GM20431 (cell line): ENCODE results near the gene PLXNA4.

ENCODE experiments used
- in situ Hi-C: fragments of 300-500 bp; cut with MseI, MboI; formaldehyde crosslinking; loops from one replicate; pipeline ENCODE4 v1.15.0; 2020; ENCODE audit warnings: low sequenced_read_pairs; ENCODE audit not compliant: unreplicated experiment

Gene PLXNA4

GRCh38 chr7:132205509-132205908 lies 370.8 kb downstream of the PLXNA4 start:
- in situ Hi-C loops = loop anchor here (25.0 kb wide), 1 partner anchor 93 kb away; no protein-coding TSS in a partner anchor

DNA sequence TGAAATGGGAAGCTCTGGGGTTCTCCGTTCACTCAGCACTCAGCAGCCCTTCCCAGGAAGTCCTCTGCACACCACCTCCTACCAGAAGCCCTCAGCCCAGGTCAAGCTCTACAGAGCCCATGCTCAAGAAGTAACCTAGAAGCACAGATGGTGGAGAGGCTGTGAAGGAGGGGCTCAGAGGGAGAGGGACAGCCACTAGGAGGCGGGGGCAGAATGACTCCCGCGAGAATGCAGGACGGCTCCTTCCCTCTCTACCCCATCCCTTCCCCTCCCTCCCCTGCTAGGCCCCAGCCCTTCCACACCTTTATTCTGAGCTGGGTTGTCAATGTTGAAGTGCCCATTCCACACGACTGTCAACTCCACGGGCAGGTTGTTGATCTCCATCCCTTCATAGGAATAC lies 373.2 kb downstream of the PLXNA4 start:
- in situ Hi-C loops = loop anchor here (25.0 kb wide), 1 partner anchor 91 kb away; no protein-coding TSS in a partner anchor

DNA sequence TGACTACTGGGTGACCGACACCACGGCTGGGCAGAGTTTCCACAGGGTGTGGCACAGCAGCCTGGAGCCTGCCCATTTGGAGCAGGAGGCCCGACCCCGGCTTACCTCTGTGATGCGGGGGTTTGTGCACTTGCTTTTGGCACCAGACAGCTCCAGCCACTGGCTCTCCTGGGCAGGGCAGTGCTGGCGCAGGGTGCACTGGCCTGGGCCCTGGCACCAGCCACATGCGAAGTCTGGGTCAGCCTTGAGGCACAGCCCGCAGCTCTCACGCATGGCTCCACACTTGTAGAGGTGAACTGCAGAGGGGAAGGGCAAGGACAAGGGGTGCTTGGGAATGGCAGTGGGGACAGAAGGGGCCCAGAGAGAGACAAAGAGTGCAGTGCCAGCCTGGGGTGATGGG lies 373.7 kb downstream of the PLXNA4 start:
- in situ Hi-C loops = loop anchor here (25.0 kb wide), 1 partner anchor 90 kb away; no protein-coding TSS in a partner anchor

GRCh38 chr7:132200141-132200540 lies 376.1 kb downstream of the PLXNA4 start:
- in situ Hi-C loops = loop anchor here (25.0 kb wide), 1 partner anchor 88 kb away; no protein-coding TSS in a partner anchor

DNA sequence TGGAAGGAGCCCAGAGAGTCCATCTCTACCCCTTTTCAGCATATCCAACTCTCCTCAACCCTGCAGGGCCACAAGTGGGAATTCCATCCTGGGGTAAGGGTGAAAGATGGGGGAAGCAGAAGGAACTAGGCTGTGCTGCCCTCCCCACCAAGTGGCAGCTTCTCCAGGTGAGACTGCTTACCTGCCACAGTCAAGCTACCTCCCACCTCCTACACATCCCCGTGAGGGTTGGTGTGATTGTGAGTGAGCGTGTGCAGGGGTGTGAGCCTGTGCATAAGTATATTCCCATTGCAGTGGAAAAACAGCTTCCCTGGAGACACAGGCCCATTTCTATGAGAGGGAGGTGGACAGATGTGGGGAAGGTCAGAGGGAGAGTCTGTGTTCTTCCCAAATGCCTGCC lies 376.6 kb downstream of the PLXNA4 start:
- in situ Hi-C loops = loop anchor here (25.0 kb wide), 1 partner anchor 87 kb away; no protein-coding TSS in a partner anchor

DNA sequence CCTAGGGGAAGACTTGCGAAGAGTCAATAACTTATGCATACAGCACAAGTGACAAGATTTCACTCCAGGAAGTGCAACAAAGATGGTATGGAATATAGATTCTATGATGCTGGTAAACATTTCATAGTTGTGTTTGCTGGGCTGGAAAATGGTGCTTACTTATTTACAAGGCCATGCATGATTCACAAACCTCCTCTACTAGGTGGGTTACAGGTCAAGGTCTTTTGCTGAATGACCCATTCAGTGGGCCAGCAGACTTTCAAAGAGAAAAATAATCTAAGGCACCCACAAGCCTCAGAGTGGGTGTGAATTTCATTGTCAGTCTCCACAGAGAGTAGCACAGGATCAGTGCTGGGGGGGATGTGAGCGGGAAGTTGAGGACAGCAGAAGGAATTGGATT lies 378.5 kb downstream of the PLXNA4 start:
- in situ Hi-C loops = no loop called here

DNA sequence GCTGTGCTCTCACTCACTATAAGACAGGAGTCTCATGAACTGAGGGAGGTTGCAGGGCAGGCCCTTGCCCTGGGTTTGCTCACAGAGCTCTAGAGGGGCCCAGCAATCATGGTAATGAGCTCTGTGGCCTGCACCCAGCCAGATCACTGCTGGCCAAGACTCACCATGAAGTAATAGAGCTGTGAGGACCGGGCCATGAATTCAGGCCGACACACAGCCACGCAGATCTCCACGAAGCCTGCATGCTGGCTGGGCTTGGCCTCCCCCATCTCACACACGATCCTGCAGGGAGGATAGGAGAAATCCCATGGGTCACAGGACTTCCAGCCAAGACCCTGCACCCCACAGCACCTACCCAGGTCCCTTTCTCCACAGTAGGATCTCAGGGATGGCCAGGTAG lies 382.4 kb downstream of the PLXNA4 start:
- in situ Hi-C loops = no loop called here

DNA sequence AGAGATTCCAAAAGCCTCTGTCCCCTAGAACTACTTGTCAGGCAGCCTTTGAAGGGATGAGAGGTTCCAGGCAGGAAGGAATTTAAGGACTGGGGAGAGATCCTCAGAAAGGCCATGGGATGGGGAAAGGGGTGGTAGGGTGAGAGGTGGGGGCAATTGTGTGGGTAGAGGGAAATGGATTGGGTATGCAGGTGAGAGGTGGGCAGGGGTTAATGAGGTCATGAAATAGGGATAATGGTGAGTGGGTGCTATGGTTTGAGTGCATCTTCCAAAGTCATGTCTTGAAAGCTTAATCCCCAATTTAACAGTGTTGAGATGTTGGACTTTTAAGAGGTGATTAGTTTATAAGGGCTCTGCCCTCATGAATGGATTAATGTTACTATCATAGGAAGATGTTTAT lies 383.5 kb downstream of the PLXNA4 start:
- in situ Hi-C loops = no loop called here

DNA sequence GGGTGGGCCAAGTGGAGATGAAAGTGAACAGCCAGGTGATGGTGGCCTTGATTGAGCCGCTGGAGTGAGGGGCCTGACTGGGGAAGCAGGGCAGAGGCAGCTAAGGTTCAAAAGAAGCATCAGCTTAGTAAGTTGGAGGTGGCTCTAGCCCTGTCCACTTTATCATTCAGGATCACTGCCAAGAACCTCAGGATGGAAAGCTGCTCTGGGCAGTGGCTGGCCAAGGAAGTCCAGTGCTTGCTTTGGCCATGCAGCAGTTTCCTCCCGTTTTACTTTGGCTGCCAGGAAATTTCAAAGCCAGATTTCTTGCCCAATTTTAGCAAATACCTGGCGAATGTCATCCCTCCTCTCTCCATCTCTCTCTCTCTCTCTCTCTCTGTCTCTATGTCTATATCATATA lies 384.9 kb downstream of the PLXNA4 start:
- in situ Hi-C loops = no loop called here

DNA sequence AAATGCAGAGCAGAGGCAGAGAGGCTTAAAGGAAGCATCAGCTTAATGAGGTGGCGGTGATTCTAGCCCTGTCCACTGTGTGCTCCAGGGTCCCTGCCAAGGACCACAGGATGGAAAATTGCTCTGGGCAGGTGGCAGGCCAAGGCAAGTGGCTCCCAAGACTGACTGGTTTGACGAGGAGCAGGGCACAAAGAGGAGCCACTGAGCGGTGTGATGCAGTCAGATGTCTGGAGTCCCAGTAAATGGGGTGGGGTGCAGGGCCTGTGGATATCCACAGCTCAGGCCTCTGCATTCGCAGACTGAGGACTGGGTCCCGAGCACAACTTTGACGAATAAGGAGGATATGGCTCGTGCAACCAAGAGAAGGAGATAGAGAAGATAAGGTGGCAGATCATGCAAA lies 385.6 kb downstream of the PLXNA4 start:
- in situ Hi-C loops = no loop called here

- in situ Hi-C loops = no loop called here
Measured at GRCh38 chr7:132189881-132190280, 386.4 kb downstream of the PLXNA4 start.

DNA sequence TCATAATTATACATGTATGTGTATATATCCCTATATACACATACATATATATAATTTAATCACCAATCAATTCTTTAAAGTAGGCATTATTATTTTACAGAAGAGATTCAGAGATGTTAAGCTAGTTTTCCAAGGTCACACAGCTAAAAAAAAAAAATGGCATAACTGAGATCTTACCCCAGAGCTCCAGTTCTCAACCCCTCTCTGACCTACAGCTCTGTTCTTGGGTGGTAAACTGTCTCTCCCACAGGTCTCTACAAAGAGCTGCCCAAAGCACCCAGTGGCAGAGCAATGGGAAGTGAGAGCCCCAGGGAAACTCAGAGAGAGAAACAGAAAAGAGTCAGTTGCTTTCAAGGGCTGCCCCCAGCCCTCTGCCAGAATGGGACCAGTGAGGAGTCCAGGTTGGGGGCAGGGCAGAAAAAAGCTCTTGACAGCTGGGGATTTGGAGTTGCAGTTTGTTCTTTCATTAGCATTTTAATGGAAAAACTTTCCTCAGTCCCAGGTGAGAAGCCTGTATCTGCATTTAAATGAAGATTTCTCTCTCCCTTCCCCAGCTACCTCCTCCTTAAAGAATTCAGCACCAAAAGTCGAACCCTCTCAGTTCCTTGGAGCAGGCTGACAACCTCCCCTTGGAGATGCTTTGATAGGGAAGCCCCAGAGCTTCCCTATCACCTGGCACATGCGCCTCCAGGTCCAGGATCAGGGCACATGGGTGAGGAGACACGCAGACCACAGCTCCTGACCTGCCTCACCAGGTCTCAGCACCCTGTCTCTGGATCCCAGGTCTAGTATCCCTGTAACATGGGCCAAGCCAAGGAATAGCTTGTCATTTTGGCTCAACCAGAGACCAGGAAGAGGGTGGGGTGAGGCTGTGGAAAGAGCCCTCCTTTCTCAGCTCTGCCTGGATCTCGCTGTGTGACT lies 388.1 kb downstream of the PLXNA4 start:
- in situ Hi-C loops = no loop called here

DNA sequence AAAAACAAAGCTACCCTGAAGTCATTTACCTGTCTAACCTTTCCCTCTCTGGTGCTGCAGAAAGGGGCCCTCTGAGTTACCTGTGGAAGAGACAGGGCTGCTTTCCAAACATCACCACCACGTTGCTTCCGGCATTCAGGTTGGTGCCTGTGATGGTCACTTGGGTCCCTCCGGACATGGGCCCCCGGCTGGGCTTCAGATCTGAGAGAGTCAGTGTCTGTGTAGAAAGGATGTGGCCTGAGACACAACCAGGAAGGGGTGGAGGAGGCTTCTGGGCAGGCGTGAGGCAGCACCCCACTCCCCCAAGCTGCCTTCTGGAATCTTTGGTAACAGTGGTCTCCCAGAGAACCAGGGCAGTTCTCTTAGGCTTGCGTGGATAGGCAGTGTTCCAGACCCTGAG lies 388.9 kb downstream of the PLXNA4 start:
- in situ Hi-C loops = no loop called here

DNA sequence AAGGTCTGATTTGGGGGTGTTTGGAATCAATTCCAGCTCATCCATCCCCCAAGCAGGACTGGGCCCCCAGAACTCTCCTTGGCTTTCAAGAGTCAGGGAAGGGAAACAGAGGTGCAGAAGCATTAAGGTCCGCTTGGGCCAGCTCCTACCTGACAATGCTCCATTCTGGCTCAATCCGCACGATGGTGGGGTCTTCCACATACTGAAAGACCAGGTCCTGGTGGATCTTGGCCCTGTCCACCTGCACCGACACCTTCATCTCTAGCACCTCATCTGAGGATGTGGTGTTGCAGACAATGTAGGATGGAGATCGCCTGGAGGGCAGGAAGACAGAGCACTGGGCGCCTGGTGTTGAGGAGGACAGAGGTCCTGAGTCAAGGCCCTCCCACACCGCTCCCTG lies 391.1 kb downstream of the PLXNA4 start:
- in situ Hi-C loops = no loop called here

DNA sequence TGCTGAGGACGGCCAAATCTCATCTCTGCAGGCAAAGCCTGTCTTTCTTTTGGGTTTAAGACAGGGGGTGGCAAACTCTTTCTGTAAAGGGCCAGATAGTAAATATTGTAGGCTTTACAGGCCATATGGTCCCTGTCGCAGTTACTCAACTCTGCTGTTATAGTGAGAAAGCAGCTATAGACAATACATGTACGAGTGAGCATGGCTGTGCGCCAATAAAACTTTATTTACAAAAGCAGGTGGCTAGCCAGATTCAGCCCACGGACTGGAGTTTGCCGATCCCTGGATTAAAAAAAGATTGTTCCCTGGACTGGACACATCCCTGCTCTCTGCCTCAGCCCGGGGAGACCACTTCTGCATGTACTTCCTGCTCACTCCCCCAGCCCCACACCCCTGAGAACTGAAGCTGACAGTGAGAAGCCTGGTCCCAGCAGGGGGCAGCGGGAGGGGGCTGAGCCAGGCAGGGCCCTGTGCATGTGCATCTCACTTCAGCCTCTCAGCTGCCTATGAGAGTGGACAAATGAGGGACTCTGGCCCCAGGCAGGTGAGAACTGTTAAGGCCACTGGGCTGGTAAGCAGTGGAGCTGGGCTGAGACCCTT lies 392.4 kb downstream of the PLXNA4 start:
- in situ Hi-C loops = no loop called here

- in situ Hi-C loops = no loop called here
Measured at GRCh38 chr7:132182992-132183391, 393.3 kb downstream of the PLXNA4 start.

DNA sequence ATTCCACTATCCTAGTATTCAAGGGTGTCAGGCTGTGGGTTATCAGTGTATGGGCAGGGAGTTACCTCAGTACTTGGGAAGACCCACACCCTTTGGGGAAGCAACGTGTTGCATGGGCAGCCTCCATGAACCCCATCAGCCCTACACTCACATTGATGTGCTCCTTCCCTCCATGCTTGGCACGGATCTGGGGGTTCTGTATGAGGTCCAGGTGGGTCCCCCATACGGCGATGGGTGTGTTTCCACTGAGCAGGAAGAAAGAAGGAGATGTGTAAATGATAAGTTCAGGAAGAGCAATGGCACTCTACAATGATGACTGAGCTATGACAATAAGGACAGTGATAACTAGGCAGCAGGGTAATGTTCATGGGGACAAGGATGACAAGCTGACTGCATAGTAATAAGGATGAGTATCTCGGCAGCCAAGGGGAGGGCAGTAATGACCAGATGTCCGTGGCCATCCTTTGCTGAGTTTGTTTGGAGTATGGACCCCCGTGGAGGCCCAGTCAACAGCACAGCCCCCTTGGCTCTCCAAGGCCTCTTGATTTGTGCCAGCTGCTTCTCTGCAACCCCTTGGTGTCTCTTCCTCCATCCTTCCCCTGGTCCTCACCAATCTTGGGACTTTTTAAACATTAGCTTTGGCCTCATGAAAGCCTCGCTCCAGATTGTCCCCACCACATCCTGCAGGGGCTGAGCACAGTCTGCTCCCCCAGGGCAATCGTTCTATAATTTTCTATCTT lies 394.2 kb downstream of the PLXNA4 start:
- in situ Hi-C loops = no loop called here

DNA sequence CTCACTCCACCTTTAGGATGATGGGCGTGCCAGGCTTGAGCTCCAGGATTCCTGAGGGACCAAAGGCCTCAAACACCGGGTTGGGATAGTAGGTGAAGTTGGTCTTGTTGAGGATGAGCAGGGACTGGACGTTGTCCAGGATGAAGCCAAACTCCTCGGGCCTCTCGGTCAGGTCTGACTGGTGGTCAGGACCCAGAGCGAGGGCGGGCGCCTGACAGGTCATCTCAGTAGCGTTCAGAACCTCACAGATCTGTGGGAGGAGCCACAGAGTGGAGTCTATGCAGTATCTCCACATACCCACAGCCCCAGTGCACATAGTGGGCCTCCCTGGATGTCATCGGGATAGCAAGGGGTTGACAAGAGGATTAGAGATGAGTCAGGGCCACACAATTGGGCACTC lies 394.9 kb downstream of the PLXNA4 start:
- in situ Hi-C loops = no loop called here

- in situ Hi-C loops = no loop called here
Measured at GRCh38 chr7:132180481-132180880, 395.8 kb downstream of the PLXNA4 start.

DNA sequence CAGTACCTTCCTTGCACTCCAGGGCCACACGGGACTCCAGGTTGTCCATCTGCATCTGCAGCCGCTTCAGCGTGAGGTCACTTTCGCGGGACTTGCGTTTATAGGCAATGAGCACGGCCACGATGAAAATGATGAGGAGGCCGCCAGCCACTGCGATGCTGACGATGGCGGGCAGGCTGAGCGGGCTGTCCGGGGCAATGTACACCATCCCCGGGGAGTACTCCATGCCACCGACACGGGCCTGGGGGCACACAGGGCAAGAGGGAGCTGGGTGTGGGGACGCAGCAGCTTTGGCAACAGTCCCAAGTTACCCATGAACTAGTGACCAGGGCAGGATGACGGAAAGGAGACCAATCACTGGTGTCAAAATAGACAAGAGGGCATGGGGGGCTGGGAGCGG lies 396.6 kb downstream of the PLXNA4 start:
- in situ Hi-C loops = no loop called here

DNA sequence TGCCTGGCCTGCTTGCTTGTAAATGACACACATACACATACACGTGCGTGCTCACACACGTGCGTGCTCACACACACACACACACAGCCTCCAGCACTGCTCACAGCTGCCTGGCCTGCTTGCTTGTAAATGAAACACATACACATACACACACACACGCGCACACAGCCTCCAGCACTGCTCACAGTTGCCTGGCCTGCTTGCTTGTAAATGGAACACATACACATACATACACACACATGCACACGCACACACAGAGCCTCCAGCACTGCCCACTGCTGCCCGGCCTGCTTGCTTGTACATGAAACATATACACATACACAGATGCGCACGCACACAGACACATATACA lies 397.2 kb downstream of the PLXNA4 start:
- in situ Hi-C loops = no loop called here
